Erythroblast (primary cell): Measurements from ENCODE around the gene ZNF385C.

Experiments
- DNase-seq, 2 experiments: peaks; one replicate each; lab custom pipeline; 2025; lab: John Stamatoyannopoulos, UW
- GATA1 ChIP-seq: IDR thresholded peaks from 2 replicates; pipeline ENCODE4 v1.6.1; 2011; ENCODE audit warnings: low read depth, mild to moderate bottlenecking, control low read depth, low read length, moderate library complexity
- POLR2A ChIP-seq: IDR thresholded peaks from 2 replicates; pipeline ENCODE4 v1.6.1; 2011; ENCODE audit warnings: mild to moderate bottlenecking, low read length

ZNF385C gene

DNA sequence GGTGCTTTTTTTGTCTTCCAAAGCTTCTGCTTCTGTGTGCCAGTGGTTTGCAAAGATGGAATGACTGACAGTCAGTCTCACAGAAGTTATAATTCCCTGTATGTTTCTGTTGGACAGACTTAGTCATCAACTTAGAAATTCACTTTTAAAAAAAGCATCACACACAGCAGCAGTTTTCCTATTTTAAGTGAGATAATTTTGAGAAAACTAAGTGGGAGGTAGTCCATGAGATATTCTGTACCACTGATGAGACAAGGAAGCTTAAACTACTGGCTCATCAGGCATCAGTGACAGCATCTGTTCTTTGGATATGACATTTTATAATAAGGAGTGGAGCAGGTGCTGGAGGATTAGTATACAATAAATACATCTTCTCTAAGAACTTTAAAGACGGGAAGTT is 111.6 kb downstream of the ZNF385C start:
- TF ChIP-seq POLR2A (no peak), GATA1 (no peak)
- DNase-seq, result no peak

GRCh38 chr17:41985919-41986318 is 112.4 kb downstream of the ZNF385C start:
- TF ChIP-seq GATA1, result no peak
- TF ChIP-seq POLR2A, result no peak
- DNase-seq, result no peak

DNA sequence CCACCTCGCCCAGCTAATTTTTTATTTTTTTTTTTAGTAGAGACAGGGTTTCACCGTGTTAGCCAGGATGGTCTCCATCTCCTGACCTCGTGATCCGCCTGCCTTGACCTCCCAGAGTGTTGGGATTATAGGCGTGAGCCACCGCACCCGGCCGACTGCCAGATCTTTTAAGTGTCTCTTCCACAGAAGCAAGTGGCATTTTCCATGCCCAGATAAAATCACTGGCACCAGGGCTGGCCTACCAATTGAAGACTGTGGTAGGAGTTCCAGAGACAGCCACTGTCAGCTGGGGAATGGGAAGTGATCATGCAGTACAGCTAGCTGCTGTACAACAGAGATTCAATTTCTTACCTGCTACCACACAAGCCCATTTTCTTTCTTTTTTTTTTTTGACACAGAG is 113.8 kb downstream of the ZNF385C start:
- DNase-seq, result no peak
- TF ChIP-seq POLR2A (no peak), GATA1 (no peak)

DNA sequence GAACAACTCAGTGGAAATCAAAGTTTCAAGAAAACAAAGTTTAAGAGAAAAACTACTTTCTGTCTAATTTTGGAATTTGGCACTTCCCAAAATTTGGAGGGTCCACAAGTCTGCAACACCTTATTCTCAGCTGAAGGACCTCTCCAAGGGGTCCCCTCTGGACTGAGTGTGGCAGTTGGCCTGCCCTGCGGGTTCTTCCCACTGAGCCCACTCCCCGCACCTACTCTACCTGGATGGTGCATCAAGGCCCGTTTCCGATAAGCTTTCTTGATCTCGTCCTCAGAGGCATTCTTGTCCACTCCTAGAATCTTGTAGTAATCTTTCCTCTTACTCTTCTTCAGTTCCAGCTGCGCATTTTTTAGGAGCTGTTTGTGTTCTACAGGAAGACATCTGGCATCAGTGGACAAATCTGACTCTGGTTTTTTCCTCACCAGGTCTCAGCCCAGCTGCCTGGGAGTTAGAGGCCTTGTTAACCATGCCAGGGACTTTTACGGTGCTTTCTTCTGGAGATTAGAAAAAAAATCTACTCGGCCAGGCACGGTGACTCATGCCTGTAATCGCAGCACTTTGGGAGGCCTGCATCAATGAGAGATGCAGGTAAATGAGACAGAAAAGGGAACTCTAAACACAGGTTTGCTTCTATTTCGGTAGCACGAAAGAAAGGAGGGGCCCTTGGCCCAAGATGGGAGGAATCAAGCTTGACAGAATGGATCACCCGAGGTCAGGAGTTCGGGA is 116.1 kb downstream of the ZNF385C start:
- no peak for DNase-seq
- TF ChIP-seq POLR2A (no peak), GATA1 (no peak)

- TF ChIP-seq GATA1 (no peak), POLR2A (no peak)
- no peak for DNase-seq
Measured at GRCh38 chr17:41977991-41978390, 120.3 kb downstream of the ZNF385C start.

- TF ChIP-seq GATA1 (no peak), POLR2A (no peak)
- DNase-seq, result no peak
Measured at GRCh38 chr17:41976142-41976768, 122.0 kb downstream of the ZNF385C start.
